ENCODE data around the gene KANSL1. TPM values are rescaled to one million over a fixed set of nuclear protein-coding genes. Genes with fewer than 3 reads are reported as not detected.

The KANSL1 gene
- total RNA-seq, 4 donors from 2014 or later: 53.8 to 107 (median 60.6) TPM

DNA sequence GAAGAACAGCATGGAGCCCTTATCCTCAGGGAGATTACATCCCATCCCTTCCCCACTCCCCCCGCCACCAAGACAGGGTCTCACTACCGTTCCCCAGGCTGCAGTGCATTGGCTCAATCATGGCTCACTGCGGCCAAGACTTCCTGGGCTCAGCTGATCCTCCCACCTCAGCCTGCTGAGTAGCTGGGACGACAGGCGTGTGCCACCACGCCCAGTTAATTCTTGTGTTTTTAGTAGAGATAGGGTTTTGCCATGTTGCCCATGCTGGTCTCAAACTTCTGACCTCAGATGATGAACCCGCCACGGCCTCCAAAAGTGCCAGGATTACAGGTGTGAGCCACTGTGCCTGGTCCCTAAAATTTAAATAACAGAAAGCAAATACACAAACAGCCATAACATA is 145.4 kb downstream of the KANSL1 start:
- DNase-seq (ENCODE audit: low spot score in 2 of 2): no peak
- H3K4me3 ChIP-seq (ENCODE audit: low read depth, poor library complexity, severe bottlenecking): no peak overlapping the region
- intact Hi-C loops (cut with DNase I; ENCODE audit: low total_unique reads): no loop called here
- WGBS, 2 donors: 81 to 90% methylated on average over 8 of the region's 8 CpGs
- TF ChIP-seq POLR2A (IDR thresholded peaks at IDR 0.05): no peak
- TF ChIP-seq, protein P1, sequence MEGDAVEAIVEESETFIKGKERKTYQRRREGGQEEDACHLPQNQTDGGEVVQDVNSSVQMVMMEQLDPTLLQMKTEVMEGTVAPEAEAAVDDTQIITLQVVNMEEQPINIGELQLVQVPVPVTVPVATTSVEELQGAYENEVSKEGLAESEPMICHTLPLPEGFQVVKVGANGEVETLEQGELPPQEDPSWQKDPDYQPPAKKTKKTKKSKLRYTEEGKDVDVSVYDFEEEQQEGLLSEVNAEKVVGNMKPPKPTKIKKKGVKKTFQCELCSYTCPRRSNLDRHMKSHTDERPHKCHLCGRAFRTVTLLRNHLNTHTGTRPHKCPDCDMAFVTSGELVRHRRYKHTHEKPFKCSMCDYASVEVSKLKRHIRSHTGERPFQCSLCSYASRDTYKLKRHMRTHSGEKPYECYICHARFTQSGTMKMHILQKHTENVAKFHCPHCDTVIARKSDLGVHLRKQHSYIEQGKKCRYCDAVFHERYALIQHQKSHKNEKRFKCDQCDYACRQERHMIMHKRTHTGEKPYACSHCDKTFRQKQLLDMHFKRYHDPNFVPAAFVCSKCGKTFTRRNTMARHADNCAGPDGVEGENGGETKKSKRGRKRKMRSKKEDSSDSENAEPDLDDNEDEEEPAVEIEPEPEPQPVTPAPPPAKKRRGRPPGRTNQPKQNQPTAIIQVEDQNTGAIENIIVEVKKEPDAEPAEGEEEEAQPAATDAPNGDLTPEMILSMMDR (IDR thresholded peaks at IDR 0.05): no peak

DNA sequence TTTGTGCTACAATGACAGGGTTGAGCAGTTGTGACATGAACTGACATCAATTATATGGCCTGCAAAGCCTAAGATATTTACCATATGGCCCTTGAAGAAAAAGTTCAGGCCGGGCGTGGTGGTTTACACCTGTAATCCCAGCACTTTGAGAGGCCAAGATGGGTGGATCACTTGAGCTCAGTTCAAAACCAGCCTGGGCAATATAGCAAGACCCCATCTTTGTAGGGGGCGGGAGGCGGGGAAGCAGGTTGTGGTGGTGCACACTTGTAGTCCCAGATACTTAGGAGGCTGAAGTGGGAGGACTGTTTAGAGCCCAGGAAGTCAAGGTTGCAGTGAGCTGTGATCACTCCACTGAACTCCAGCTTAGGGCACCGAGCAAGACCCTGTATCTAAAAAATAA is 145.8 kb downstream of the KANSL1 start:
- DNase-seq (ENCODE audit: low spot score in 2 of 2): no peak
- 97 to 98% methylated on average over 5 of the region's 5 CpGs for WGBS, 2 donors
- intact Hi-C loops (cut with DNase I; ENCODE audit: low total_unique reads): no loop called here
- H3K4me3 ChIP-seq (ENCODE audit: low read depth, poor library complexity, severe bottlenecking): no peak overlapping the region
- no peak for TF ChIP-seq POLR2A (IDR thresholded peaks at IDR 0.05)
- TF ChIP-seq, protein P1 (IDR thresholded peaks at IDR 0.05): no peak

DNA sequence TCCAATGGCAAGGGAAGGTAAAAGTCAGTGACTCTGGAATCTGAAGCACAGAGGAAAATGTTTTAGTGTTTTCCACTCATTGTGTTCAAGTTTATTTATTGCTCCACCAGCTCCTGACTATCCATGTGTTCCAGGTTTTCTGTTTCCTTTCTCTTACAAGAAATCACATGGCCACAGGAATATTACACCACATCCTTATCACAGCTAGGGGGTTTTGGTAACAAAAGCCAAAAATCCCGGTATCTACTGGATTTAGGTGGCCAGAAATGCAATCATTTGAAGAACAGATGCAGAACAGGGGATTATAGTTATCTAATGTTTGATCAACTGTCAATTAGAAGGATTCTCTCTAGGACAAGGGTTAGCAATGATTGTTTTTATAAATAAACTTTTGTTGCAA is 146.3 kb downstream of the KANSL1 start:
- TF ChIP-seq, protein P1 (IDR thresholded peaks at IDR 0.05): no peak
- no peak for TF ChIP-seq POLR2A (IDR thresholded peaks at IDR 0.05)
- 74 to 83% methylated on average over 1 of the region's 1 CpG for WGBS, 2 donors
- DNase-seq (ENCODE audit: low spot score in 2 of 2): no peak
- H3K4me3 ChIP-seq (ENCODE audit: low read depth, poor library complexity, severe bottlenecking): no peak overlapping the region
- intact Hi-C loops (cut with DNase I; ENCODE audit: low total_unique reads): no loop called here

DNA sequence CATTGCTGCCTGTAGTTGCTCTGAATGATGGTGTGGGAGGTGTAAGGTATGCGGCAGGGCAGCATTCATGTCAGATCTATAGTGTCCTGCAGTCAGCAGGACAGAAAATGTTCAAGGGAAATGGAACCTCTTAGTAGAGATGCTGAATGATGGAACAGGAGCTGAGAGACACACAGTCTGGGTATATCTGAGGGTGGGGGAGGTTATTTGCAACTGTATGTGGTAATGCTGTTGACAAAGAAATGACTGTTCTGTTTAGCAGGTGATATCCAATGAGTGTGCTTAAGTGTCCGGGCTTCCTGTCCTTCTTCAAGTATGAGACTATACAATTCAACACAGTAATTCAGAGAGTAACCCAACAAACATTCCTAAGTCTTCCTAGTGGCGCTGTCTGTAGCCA is 147.6 kb downstream of the KANSL1 start:
- H3K4me3 ChIP-seq (ENCODE audit: low read depth, poor library complexity, severe bottlenecking): no peak overlapping the region
- no peak for TF ChIP-seq POLR2A (IDR thresholded peaks at IDR 0.05)
- TF ChIP-seq, protein P1 (IDR thresholded peaks at IDR 0.05): no peak
- 82 to 86% methylated on average over 3 of the region's 3 CpGs for WGBS, 2 donors
- intact Hi-C loops (cut with DNase I; ENCODE audit: low total_unique reads): no loop called here
- no peak for DNase-seq (ENCODE audit: low spot score in 2 of 2)

DNA sequence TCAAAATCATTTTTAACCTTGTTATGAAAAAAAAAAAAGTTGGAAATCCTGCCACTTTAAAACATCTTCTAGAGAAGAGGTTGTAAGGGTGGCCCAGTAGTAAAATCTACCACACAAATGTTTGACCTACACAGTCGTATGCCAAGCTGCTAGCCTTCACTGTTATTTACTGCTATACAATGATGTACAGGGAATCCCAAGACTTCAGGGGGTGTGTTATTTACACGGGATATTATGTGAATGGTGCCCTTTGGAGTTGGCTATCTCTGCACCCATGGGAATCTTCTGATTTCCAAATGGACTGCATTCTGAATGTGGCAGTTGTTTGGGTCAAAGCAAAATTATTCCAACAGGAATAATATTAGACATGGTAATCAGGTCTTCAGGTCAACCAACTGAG is 148.2 kb downstream of the KANSL1 start:
- no peak for TF ChIP-seq POLR2A (IDR thresholded peaks at IDR 0.05)
- TF ChIP-seq, protein P1 (IDR thresholded peaks at IDR 0.05): no peak
- intact Hi-C loops (cut with DNase I; ENCODE audit: low total_unique reads): no loop called here
- DNase-seq (ENCODE audit: low spot score in 2 of 2): no peak
- WGBS, 2 donors: 58 to 72% methylated on average over 2 of the region's 2 CpGs
- H3K4me3 ChIP-seq (ENCODE audit: low read depth, poor library complexity, severe bottlenecking): no peak overlapping the region

DNA sequence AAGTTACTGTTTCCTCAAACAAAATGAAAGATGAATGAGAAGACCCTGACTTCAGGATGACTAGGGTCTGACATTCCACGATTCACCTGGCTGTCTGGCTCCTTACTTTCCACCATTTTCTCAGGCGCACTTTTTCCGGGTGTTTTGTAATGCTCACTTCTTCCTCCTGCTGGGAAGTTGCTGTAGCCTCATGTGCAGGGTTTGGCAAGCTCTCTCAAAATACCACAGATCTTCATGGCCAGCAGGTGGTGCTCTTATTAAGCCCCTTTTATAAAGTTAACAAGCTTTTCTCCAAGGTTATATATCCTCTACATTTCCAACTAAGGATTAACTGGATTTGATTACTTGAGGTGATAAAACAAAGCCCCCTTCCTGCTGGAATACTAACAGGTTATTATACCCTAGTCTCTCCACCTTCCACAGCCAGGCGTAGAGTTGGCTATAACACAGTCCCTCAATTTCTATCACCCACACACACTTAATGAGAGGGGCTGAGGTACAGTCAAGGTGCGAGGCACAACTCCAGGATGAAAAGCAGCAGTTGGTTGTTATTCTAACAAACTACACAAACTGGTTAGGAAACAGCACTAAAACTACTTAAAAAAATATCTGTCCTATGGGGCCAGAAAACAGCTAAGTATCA is 148.8 kb downstream of the KANSL1 start:
- H3K4me3 ChIP-seq (ENCODE audit: low read depth, poor library complexity, severe bottlenecking): no peak overlapping the region
- peak in 1 of 2 donors; percentile 85 for DNase-seq (ENCODE audit: low spot score in 2 of 2)
- intact Hi-C loops (cut with DNase I; ENCODE audit: low total_unique reads): no loop called here
- 39 to 41% methylated on average over 5 of the region's 5 CpGs for WGBS, 2 donors
- TF ChIP-seq, protein P1 (IDR thresholded peaks at IDR 0.05): peak in 1 of 3 donors; percentile 70
- TF ChIP-seq POLR2A (IDR thresholded peaks at IDR 0.05): no peak
